ENCODE data around the gene TRAF2.

The TRAF2 gene

GRCh38 chr9:136949817-136950655 is 63.7 kb downstream of the TRAF2 start:
- DNase-seq = peak; percentile 93 to 96 (median 94)

GRCh38 chr9:136950656-136951276 is 64.5 kb downstream of the TRAF2 start:
- no peak for DNase-seq

- DNase-seq = peak in 1 of 5 donors; percentile 10
These were observed 65.4 kb downstream of the TRAF2 start, which contains the start of gene LCN12 for GRCh38 chr9:136951541-136952320. LCN12 (plus strand) TSS chr9:136952273; CDS start chr9:136952328, 55 bp downstream.

- DNase-seq = peak in 2 of 5 donors; percentile 5 to 10
These were observed 66.1 kb downstream of the TRAF2 start for GRCh38 chr9:136952321-136952850.

- peak in 1 of 5 donors; percentile 8 for DNase-seq
These were observed 66.8 kb downstream of the TRAF2 start for GRCh38 chr9:136952876-136953770.

- DNase-seq = peak in 2 of 5 donors; percentile 6 to 8
These were observed 67.5 kb downstream of the TRAF2 start for GRCh38 chr9:136953771-136954269.

GRCh38 chr9:136954270-136955083 is 68.2 kb downstream of the TRAF2 start:
- peak in 2 of 5 donors; percentile 4 to 10 for DNase-seq

- DNase-seq = peak in 1 of 5 donors; percentile 7
These were observed 69.1 kb downstream of the TRAF2 start for GRCh38 chr9:136955202-136955942.

- peak in 1 of 5 donors; percentile 10 for DNase-seq
These were observed 69.6 kb downstream of the TRAF2 start for GRCh38 chr9:136955943-136956335.

GRCh38 chr9:136956604-136957003 is 70.3 kb downstream of the TRAF2 start:
- DNase-seq = no peak

GRCh38 chr9:136957461-136957860 is 71.1 kb downstream of the TRAF2 start:
- no peak for DNase-seq

GRCh38 chr9:136957901-136958300 is 71.6 kb downstream of the TRAF2 start:
- DNase-seq = no peak

GRCh38 chr9:136958473-136958872 is 72.2 kb downstream of the TRAF2 start:
- no peak for DNase-seq

- no peak for DNase-seq
These were observed 72.9 kb downstream of the TRAF2 start for GRCh38 chr9:136958898-136959850.

- peak in 1 of 5 donors; percentile 50 for DNase-seq
These were observed 74.1 kb downstream of the TRAF2 start for GRCh38 chr9:136960212-136960937.

- DNase-seq = no peak
These were observed 74.6 kb downstream of the TRAF2 start for GRCh38 chr9:136960938-136961275.

GRCh38 chr9:136961279-136962065 is 75.2 kb downstream of the TRAF2 start:
- no peak for DNase-seq
